ENCODE results near the gene RPL14. TPM values are rescaled to one million over a fixed set of nuclear protein-coding genes. Genes with fewer than 3 reads are reported as not detected.

RPL14 gene
- total and polyA plus RNA-seq, 10 of the 15 experiments (the other 5 are each of a cell fraction or from before 2014, with no cell fraction given) = 530 to 3,008 (median 1,136) TPM

DNA sequence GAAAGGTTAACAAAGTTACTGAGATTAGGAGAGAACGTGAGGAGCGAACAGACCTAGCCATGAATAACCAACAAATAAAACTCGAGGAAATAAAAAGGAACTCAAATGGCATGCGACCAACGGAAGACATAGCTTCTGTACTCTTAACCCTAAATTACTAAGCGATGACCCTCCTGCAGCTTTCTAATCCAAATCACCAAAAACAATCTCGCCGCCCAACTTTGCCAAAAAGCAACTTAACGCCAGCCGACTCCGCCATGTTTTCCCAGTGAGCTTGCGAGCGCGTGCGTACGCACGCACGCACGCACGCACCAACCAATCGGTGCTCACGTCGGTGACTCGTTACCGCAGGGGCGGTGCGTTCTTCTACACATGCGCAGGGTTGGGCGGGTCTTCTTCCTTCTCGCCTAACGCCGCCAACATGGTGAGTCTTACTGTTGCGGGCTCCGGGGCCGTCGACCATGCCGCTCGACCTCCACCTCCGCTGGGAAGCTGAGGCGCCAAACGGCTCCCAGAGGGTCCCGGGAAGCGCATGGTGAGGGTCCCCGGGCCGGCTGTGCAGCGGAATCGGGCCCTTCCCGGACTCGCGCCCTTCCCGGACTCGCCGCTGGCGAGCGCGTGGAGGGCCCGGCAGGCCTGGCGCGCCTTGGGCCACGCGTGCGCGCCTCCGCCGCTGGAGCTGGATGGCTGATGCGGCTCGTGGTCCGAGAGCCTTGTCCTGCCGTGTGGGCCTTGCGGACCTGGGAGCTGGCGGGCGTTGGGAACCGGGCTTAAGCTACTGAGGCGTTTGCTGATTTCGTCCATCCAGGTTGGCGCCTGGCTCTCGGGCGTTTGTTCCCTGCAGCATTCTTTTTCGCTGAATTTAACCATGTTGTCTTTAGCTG lies at the start of gene RPL14 (continued):
- 0 out of 2 replicates have a peak, but pooled peaks have one; percentile 71 for TF ChIP-seq NBN (IDR thresholded peaks at IDR 0.05)
- peak; percentile 32; the same call in 1 of the 2 replicates for TF ChIP-seq HDGF (IDR thresholded peaks at IDR 0.05)
- TF ChIP-seq STAT1 (conservative IDR thresholded peaks at IDR 0.05) = no peak
- no peak for TF ChIP-seq JUNB (IDR thresholded peaks at IDR 0.05)
- no peak for TF ChIP-seq NFYA (IDR thresholded peaks at IDR 0.05; ENCODE audit: borderline replicate concordance, low read depth, low read length)
- no peak for TF ChIP-seq SUZ12 (IDR thresholded peaks at IDR 0.05; ENCODE audit: unreplicated experiment)
- no peak for TF ChIP-seq ZNF592 (IDR thresholded peaks at IDR 0.05)
- TF ChIP-seq EGR1 (IDR thresholded peaks at IDR 0.05; ENCODE audit: borderline replicate concordance in 1 of 2, low read depth in 2 of 2, low read length in 2 of 2) = peak in 1 of 2 experiments; percentile 97; a peak in 2 of 3 replicates
- TF ChIP-seq, protein P1, sequence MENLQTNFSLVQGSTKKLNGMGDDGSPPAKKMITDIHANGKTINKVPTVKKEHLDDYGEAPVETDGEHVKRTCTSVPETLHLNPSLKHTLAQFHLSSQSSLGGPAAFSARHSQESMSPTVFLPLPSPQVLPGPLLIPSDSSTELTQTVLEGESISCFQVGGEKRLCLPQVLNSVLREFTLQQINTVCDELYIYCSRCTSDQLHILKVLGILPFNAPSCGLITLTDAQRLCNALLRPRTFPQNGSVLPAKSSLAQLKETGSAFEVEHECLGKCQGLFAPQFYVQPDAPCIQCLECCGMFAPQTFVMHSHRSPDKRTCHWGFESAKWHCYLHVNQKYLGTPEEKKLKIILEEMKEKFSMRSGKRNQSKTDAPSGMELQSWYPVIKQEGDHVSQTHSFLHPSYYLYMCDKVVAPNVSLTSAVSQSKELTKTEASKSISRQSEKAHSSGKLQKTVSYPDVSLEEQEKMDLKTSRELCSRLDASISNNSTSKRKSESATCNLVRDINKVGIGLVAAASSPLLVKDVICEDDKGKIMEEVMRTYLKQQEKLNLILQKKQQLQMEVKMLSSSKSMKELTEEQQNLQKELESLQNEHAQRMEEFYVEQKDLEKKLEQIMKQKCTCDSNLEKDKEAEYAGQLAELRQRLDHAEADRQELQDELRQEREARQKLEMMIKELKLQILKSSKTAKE (IDR thresholded peaks at IDR 0.05; ENCODE audit: low read depth, poor library complexity, severe bottlenecking) = no peak
- no peak for TF ChIP-seq KAT2A (conservative IDR thresholded peaks at IDR 0.05; ENCODE audit: control insufficient read depth, low read depth, low read length)
- peak; percentile 47; the same call in 1 of the 2 replicates for TF ChIP-seq SMARCA5 (IDR thresholded peaks at IDR 0.05)
- no peak for TF ChIP-seq RCOR1 (conservative IDR thresholded peaks at IDR 0.05; ENCODE audit: low read depth, low read length)
- peak; percentile 80 for TF ChIP-seq CREB1 (IDR thresholded peaks at IDR 0.05; ENCODE audit: low read depth)
- no peak for TF ChIP-seq SUPT20H (IDR thresholded peaks at IDR 0.05; ENCODE audit: borderline replicate concordance, control insufficient read depth, low read depth, low read length)
- no peak for TF ChIP-seq ASH2L (IDR thresholded peaks at IDR 0.05; ENCODE audit: borderline replicate concordance, low read depth)
- TF ChIP-seq PRDM15 (CRISPR knock-in tag; IDR thresholded peaks at IDR 0.05) = no peak
- TF ChIP-seq RELA (IDR thresholded peaks at IDR 0.05; ENCODE audit: borderline replicate concordance, partially characterized antibody) = peak; percentile 14
- TF ChIP-seq CBX3 (IDR thresholded peaks at IDR 0.05; ENCODE audit: borderline replicate concordance, low read depth) = no peak

All from GM12878 (cell line).